ENCODE data around the gene CTR9.

- no peak for TF ChIP-seq ZGPAT (CRISPR knock-in tag; IDR thresholded peaks at IDR 0.05)
- TF ChIP-seq SP1 (IDR thresholded peaks at IDR 0.05) = no peak
- TF ChIP-seq SP1 (CRISPR knock-in tag; IDR thresholded peaks at IDR 0.05) = no peak
- TF ChIP-seq ATF5 (CRISPR knock-in tag; IDR thresholded peaks at IDR 0.05; ENCODE audit: low read depth) = no peak
- TF ChIP-seq CEBPZ (IDR thresholded peaks at IDR 0.05; ENCODE audit: low read length) = no peak
- no peak for TF ChIP-seq BRF2 (CRISPR knock-in tag; IDR thresholded peaks at IDR 0.05)
- TF ChIP-seq USF2 (IDR thresholded peaks at IDR 0.05; ENCODE audit: low read depth, low read length) = no peak
- TF ChIP-seq USF2 (CRISPR knock-in tag; IDR thresholded peaks at IDR 0.05; ENCODE audit: borderline replicate concordance) = no peak
- no peak for TF ChIP-seq KAT2B (IDR thresholded peaks at IDR 0.05; ENCODE audit: borderline replicate concordance, low read depth, low read length)
- no peak for TF ChIP-seq SIN3A (IDR thresholded peaks at IDR 0.05; ENCODE audit: borderline replicate concordance, low read depth, low read length)
Measured at GRCh38 chr11:10797531-10797930, 46.5 kb downstream of the CTR9 start.

All from HepG2 (cell line).